Stimulated activated memory B cell treated with anti-CD40 and anti-IgM and Interleukin-4, amounts not matched to agents 10 μg/mL and 1 μg/mL and 100 μg/mL, for 72 hours (primary cell): Measurements from ENCODE around the gene SYNDIG1.

Source experiments
- ATAC-seq: fragments of 150-1000 bp; cut with Tn5 transposase; 2 replicates; pipeline ENCODE4 v1.10.0; 2021
- H3K27ac Mint-ChIP-seq: one replicate; pipeline ENCODE4 v1.8.0; 2022; ENCODE audit warnings: mild to moderate bottlenecking, mixed read lengths
- H3K27me3 Mint-ChIP-seq: one replicate; pipeline ENCODE4 v1.8.0; 2022; ENCODE audit warnings: mixed read lengths
- H3K36me3 Mint-ChIP-seq: one replicate; pipeline ENCODE4 v1.8.0; 2022; ENCODE audit warnings: mixed read lengths
- H3K4me1 Mint-ChIP-seq: one replicate; pipeline ENCODE4 v1.8.0; 2022; ENCODE audit warnings: mixed read lengths
- H3K4me3 Mint-ChIP-seq: one replicate; pipeline ENCODE4 v1.8.0; 2022; ENCODE audit warnings: mild to moderate bottlenecking, moderate library complexity, mixed read lengths
- H3K9me3 Mint-ChIP-seq: one replicate; pipeline ENCODE4 v1.8.0; 2022; ENCODE audit warnings: mixed read lengths

SYNDIG1 gene

GRCh38 chr20:24651171-24651975 lies 181.9 kb downstream of the SYNDIG1 start:
- Mint-ChIP-seq H3K36me3 (no peaks in the 10 kb centered on the region), H3K27me3 (peaks cover 14% of the 10 kb centered on the region), H3K9me3 (peaks cover 3% of the 10 kb centered on the region), H3K27ac (no peak overlapping the region), H3K4me1 (peaks cover 22% of the 10 kb centered on the region), H3K4me3 (no peak overlapping the region)
- no peak for ATAC-seq

DNA sequence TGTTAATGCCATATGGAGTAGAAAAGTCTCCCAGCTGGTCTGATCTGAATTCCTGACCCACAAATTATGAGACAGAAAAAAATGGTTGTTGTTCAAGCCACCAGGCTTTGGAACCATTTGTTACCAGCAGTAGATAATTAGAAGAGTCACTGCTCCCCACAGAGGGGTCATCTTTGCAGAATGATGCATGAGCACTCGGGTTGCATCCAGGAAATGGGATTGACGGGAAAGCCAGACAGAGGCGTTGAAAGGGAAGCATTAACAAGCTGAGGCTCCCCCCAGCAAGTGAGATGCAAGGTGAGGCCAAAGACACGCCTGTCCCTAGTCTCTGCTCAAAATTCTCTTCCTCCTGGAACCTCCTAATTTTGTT lies 182.5 kb downstream of the SYNDIG1 start:
- H3K4me1 Mint-ChIP-seq, result peaks cover 18% of the 10 kb centered on the region
- H3K36me3 Mint-ChIP-seq, result no peaks in the 10 kb centered on the region
- H3K27ac Mint-ChIP-seq, result no peak overlapping the region
- ATAC-seq, result no peak
- peaks cover 3% of the 10 kb centered on the region for H3K9me3 Mint-ChIP-seq
- peaks cover 8% of the 10 kb centered on the region for H3K27me3 Mint-ChIP-seq
- no peak overlapping the region for H3K4me3 Mint-ChIP-seq

- peaks cover 15% of the 10 kb centered on the region for H3K4me1 Mint-ChIP-seq
- no peaks in the 10 kb centered on the region for H3K27me3 Mint-ChIP-seq
- no peak overlapping the region for H3K27ac Mint-ChIP-seq
- no peak for ATAC-seq
- peaks cover 3% of the 10 kb centered on the region for H3K9me3 Mint-ChIP-seq
- H3K36me3 Mint-ChIP-seq, result no peaks in the 10 kb centered on the region
- no peak overlapping the region for H3K4me3 Mint-ChIP-seq
Measured at GRCh38 chr20:24653306-24653705, 183.9 kb downstream of the SYNDIG1 start.

- peaks cover 9% of the 10 kb centered on the region for H3K27me3 Mint-ChIP-seq
- no peak overlapping the region for H3K4me3 Mint-ChIP-seq
- ATAC-seq, result no peak
- no peaks in the 10 kb centered on the region for H3K36me3 Mint-ChIP-seq
- H3K9me3 Mint-ChIP-seq, result peaks cover 3% of the 10 kb centered on the region
- no peak overlapping the region for H3K27ac Mint-ChIP-seq
- H3K4me1 Mint-ChIP-seq, result peaks cover 4% of the 10 kb centered on the region
Measured at GRCh38 chr20:24654425-24654824, 185.0 kb downstream of the SYNDIG1 start.

DNA sequence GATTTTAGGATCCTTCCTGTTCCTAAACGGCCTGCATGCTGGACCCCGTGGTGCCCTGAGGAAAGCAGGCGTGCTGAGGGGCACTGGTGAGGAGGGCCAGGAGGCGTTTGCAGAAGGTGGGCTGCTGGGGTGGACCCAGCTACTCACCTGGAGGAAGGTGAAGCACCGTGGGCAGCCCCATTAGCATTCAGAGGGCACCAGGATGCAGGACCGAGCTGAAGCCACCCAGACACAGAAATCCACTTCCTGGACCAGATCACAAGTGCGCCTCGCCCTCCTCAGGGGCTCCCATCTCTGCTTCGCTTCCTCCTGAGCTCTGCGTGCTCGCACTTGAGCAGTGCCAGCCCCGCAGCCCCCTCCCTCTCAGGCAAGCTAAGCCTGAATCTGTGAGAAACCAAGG lies 187.0 kb downstream of the SYNDIG1 start:
- no peak for ATAC-seq
- H3K4me1 Mint-ChIP-seq, result no peaks in the 10 kb centered on the region
- peaks cover 3% of the 10 kb centered on the region for H3K9me3 Mint-ChIP-seq
- no peak overlapping the region for H3K4me3 Mint-ChIP-seq
- no peak overlapping the region for H3K27ac Mint-ChIP-seq
- peaks cover 9% of the 10 kb centered on the region for H3K27me3 Mint-ChIP-seq
- no peaks in the 10 kb centered on the region for H3K36me3 Mint-ChIP-seq

DNA sequence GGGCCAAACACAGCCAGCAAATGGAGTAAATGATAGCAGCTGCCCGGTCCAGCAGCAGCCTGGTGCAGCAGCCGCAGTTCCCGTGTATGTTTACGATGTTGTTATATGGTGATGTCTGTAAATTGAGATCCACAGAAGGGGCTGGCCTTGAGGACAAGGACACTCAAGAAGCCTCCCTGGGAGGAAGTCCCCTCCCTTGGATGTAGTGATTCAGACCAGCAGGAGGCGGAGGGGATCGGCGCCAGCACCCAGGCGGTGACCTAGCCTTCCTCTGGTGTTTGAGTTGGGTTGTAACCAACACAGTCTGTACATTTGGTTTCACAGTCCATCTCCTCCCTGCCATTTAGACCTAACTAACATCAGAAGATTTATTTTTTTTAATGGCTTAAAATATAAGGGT lies 187.8 kb downstream of the SYNDIG1 start:
- no peak for ATAC-seq
- Mint-ChIP-seq H3K36me3 (no peaks in the 10 kb centered on the region), H3K9me3 (peaks cover 3% of the 10 kb centered on the region), H3K27ac (no peak overlapping the region), H3K27me3 (peaks cover 9% of the 10 kb centered on the region), H3K4me3 (no peak overlapping the region), H3K4me1 (no peaks in the 10 kb centered on the region)

DNA sequence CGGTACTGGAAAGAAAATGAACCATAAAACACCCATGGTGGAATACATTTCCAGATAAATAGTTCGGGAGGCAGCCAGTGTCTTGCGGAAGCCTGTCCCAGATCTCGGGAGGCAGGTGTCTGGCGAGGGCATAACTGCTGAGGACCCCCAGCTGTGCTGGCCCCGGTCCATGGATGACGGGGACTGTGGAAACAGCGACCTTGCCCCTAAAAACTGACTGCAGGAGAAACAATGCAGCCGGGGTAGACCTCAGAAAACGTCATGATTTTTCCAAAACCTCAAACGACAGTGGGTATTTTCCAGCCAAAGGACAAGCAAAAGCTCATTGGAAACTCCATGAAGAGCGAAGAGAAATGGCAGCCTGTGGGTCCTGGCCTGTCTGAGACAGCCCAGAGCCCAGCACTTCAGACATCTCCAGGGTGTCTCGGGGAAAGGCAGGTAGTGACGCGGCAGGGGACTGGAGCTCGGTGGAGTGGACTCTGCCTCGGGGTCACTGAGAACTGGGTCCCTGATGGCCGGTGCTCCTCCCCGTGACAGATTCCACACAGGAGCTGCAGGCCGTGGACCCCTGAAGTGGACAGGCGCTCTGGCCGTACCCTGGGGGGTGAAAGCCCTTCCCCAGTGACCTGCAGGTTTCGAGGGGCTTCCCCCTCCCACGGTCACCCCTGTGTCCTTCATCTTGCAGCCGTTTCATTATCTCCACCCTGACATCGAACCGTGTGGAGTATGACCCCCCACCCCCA lies 188.6 kb downstream of the SYNDIG1 start:
- H3K4me1 Mint-ChIP-seq, result no peaks in the 10 kb centered on the region
- no peak for ATAC-seq
- H3K36me3 Mint-ChIP-seq, result no peaks in the 10 kb centered on the region
- no peak overlapping the region for H3K4me3 Mint-ChIP-seq
- peaks cover 3% of the 10 kb centered on the region for H3K9me3 Mint-ChIP-seq
- H3K27ac Mint-ChIP-seq, result no peak overlapping the region
- peaks cover 9% of the 10 kb centered on the region for H3K27me3 Mint-ChIP-seq

GRCh38 chr20:24658920-24659660 lies 189.7 kb downstream of the SYNDIG1 start:
- no peak overlapping the region for H3K27ac Mint-ChIP-seq
- no peak for ATAC-seq
- H3K36me3 Mint-ChIP-seq, result no peaks in the 10 kb centered on the region
- H3K27me3 Mint-ChIP-seq, result peaks cover 9% of the 10 kb centered on the region
- no peak overlapping the region for H3K4me3 Mint-ChIP-seq
- H3K4me1 Mint-ChIP-seq, result no peaks in the 10 kb centered on the region
- H3K9me3 Mint-ChIP-seq, result peaks cover 3% of the 10 kb centered on the region

- no peak for ATAC-seq
- Mint-ChIP-seq H3K27ac (no peak overlapping the region), H3K4me1 (no peaks in the 10 kb centered on the region), H3K9me3 (no peaks in the 10 kb centered on the region), H3K27me3 (peaks cover 9% of the 10 kb centered on the region), H3K4me3 (no peak overlapping the region), H3K36me3 (no peaks in the 10 kb centered on the region)
Measured at GRCh38 chr20:24659835-24660234, 190.4 kb downstream of the SYNDIG1 start.

- no peaks in the 10 kb centered on the region for H3K9me3 Mint-ChIP-seq
- ATAC-seq, result no peak
- H3K27ac Mint-ChIP-seq, result no peak overlapping the region
Measured at GRCh38 chr20:24660651-24661050, 191.2 kb downstream of the SYNDIG1 start.

GRCh38 chr20:24661255-24661654 lies 191.8 kb downstream of the SYNDIG1 start:
- Mint-ChIP-seq H3K4me3 (no peak overlapping the region), H3K4me1 (no peaks in the 10 kb centered on the region), H3K9me3 (no peaks in the 10 kb centered on the region), H3K27ac (no peak overlapping the region), H3K36me3 (no peaks in the 10 kb centered on the region), H3K27me3 (peaks cover 9% of the 10 kb centered on the region)
- ATAC-seq, result no peak

More at GRCh38 chr20:24660651-24661050, 191.2 kb downstream of the SYNDIG1 start:
- Mint-ChIP-seq H3K4me3 (no peak overlapping the region), H3K27me3 (peaks cover 9% of the 10 kb centered on the region), H3K4me1 (no peaks in the 10 kb centered on the region), H3K36me3 (no peaks in the 10 kb centered on the region)

DNA sequence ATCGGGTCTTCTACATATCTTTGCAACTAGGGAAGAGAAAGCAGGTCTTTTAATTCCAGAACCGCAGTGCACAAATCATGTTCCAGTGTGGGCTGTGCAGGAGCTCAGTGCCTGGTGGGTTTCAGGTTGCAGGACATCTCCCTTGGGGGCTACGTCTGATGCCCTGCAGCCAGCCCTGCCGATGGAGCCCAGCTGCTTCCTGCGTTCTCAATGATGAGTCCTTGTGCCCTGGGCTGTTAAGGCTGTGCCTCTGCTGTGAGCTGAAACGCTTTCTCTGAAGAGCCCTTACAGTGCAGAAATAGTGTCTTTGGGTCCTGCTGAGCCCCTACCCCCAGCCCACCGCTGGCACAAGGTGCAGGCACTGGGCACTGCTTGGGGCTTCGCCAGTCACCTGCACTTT lies 192.9 kb downstream of the SYNDIG1 start:
- Mint-ChIP-seq H3K4me3 (no peak overlapping the region), H3K4me1 (no peaks in the 10 kb centered on the region), H3K27me3 (peaks cover 9% of the 10 kb centered on the region), H3K9me3 (no peaks in the 10 kb centered on the region), H3K36me3 (no peaks in the 10 kb centered on the region), H3K27ac (no peak overlapping the region)
- ATAC-seq, result no peak

GRCh38 chr20:24662752-24663365 lies 193.4 kb downstream of the SYNDIG1 start:
- Mint-ChIP-seq H3K36me3 (no peaks in the 10 kb centered on the region), H3K4me1 (no peaks in the 10 kb centered on the region), H3K27ac (no peak overlapping the region), H3K9me3 (no peaks in the 10 kb centered on the region), H3K27me3 (peaks cover 9% of the 10 kb centered on the region), H3K4me3 (no peak overlapping the region)
- no peak for ATAC-seq

GRCh38 chr20:24663496-24663895 lies 194.1 kb downstream of the SYNDIG1 start:
- H3K4me3 Mint-ChIP-seq, result no peak overlapping the region
- no peaks in the 10 kb centered on the region for H3K9me3 Mint-ChIP-seq
- no peak overlapping the region for H3K27ac Mint-ChIP-seq
- H3K36me3 Mint-ChIP-seq, result no peaks in the 10 kb centered on the region
- peaks cover 9% of the 10 kb centered on the region for H3K27me3 Mint-ChIP-seq
- ATAC-seq, result no peak
- H3K4me1 Mint-ChIP-seq, result no peaks in the 10 kb centered on the region
